Liver (tissue), 9 donors: Measurements from ENCODE around the gene ANTXR1. TPM values are rescaled to one million over a fixed set of nuclear protein-coding genes. Genes with fewer than 3 reads are reported as not detected.

Experiments
- DNase-seq: peaks from one replicate; pipeline ENCODE4 v3.0.0-alpha.2; 2017; ENCODE audit warnings: low spot score
- H3K27ac ChIP-seq, 2 donors: one replicate each; pipeline ENCODE4 v1.7.0; 2013; ENCODE audit warnings: inconsistent platforms in 2 of 2, low read length in 2 of 2, control low read depth in 1 of 2, low read depth in 1 of 2, mild to moderate bottlenecking in 1 of 2
- H3K27me3 ChIP-seq, 4 donors: one replicate each; pipeline versions ENCODE4 v1.6.1 to v1.7.0; 2013; ENCODE audit warnings: low read length in 3 of 4, inconsistent platforms in 1 of 4, mild to moderate bottlenecking in 1 of 4, moderate library complexity in 1 of 4; ENCODE audit not compliant: control insufficient read depth in 4 of 4, insufficient read depth in 4 of 4
- H3K36me3 ChIP-seq, 4 donors: one replicate each; pipeline versions ENCODE4 v1.6.1 to v1.7.0; 2013; ENCODE audit warnings: low read length in 3 of 4, mild to moderate bottlenecking in 3 of 4, low read depth in 1 of 4, moderate library complexity in 1 of 4; ENCODE audit not compliant: control insufficient read depth in 4 of 4, insufficient read depth in 3 of 4
- H3K4me1 ChIP-seq, 4 donors: one replicate each; pipeline versions ENCODE4 v1.6.1 to v1.7.0; 2013; ENCODE audit warnings: low read length in 3 of 4, mild to moderate bottlenecking in 3 of 4, moderate library complexity in 1 of 4; ENCODE audit not compliant: control insufficient read depth in 4 of 4, insufficient read depth in 4 of 4
- H3K4me3 ChIP-seq, 3 donors: one replicate each; pipeline versions ENCODE4 v1.6.1 to v1.7.0; 2013; ENCODE audit warnings: low read length in 3 of 3, control low read depth in 1 of 3, low read depth in 1 of 3, mild to moderate bottlenecking in 1 of 3
- H3K9ac ChIP-seq, 2 donors: one replicate each; pipeline ENCODE4 v1.7.0; 2013; ENCODE audit warnings: low read length in 2 of 2, mild to moderate bottlenecking in 2 of 2, moderate library complexity in 2 of 2, control low read depth in 1 of 2, low read depth in 1 of 2
- H3K9me3 ChIP-seq, 4 donors: one replicate each; pipeline versions ENCODE4 v1.6.1 to v1.7.0; 2013; ENCODE audit warnings: low read length in 3 of 4; ENCODE audit not compliant: control insufficient read depth in 4 of 4
- ATF3 ChIP-seq: IDR thresholded peaks from 2 replicates; pipeline ENCODE4 v1.6.1; 2016; ENCODE audit warnings: antibody characterized with exemption
- CTCF ChIP-seq: fragments of 150-350 bp; IDR thresholded peaks from 2 replicates; pipeline ENCODE4 v1.5.1; 2017; ENCODE audit warnings: improper control_type of control experiment, low read depth, low read length; ENCODE audit not compliant: missing input control
- EGR1 ChIP-seq, 2 donors: IDR thresholded peaks; 2 replicates each; pipeline ENCODE4 v1.6.1; 2016 to 2018; ENCODE audit warnings: antibody characterized with exemption in 2 of 2, low read depth in 2 of 2
- FOXA1 ChIP-seq: IDR thresholded peaks from 2 replicates; pipeline ENCODE4 v1.6.1; 2016; ENCODE audit warnings: antibody characterized with exemption
- FOXA2 ChIP-seq: IDR thresholded peaks from 2 replicates; pipeline ENCODE4 v1.6.1; 2016; ENCODE audit warnings: antibody characterized with exemption
- GABPA ChIP-seq, 2 donors: IDR thresholded peaks in 1 of 2; conservative IDR thresholded peaks in 1 of 2; 2 replicates each; pipeline ENCODE4 v1.6.1; 2016; ENCODE audit warnings: antibody characterized with exemption in 2 of 2, mild to moderate bottlenecking in 1 of 2, moderate library complexity in 1 of 2
- HNF4A ChIP-seq, 2 donors: conservative IDR thresholded peaks; 2 replicates each; pipeline ENCODE4 v1.6.1; 2016; ENCODE audit warnings: antibody characterized with exemption in 2 of 2, mild to moderate bottlenecking in 2 of 2
- HNF4G ChIP-seq: IDR thresholded peaks from 2 replicates; pipeline ENCODE4 v1.6.1; 2016; ENCODE audit warnings: antibody characterized with exemption
- JUND ChIP-seq, 2 donors: IDR thresholded peaks; 2 replicates each; pipeline ENCODE4 v1.6.1; 2016; ENCODE audit warnings: antibody characterized with exemption in 2 of 2
- MAX ChIP-seq: IDR thresholded peaks from 2 replicates; pipeline ENCODE4 v1.6.1; 2016; ENCODE audit warnings: antibody characterized with exemption
- NR2F2 ChIP-seq: IDR thresholded peaks from 2 replicates; pipeline ENCODE4 v1.6.1; 2016; ENCODE audit warnings: antibody characterized with exemption
- RAD21 ChIP-seq, 2 donors: IDR thresholded peaks; 2 replicates each; pipeline ENCODE4 v1.6.1; 2016; ENCODE audit warnings: antibody characterized with exemption in 2 of 2, mild to moderate bottlenecking in 2 of 2
- REST ChIP-seq: IDR thresholded peaks from 2 replicates; pipeline ENCODE4 v1.6.1; 2016; ENCODE audit warnings: antibody characterized with exemption, mild to moderate bottlenecking
- RXRA ChIP-seq, 2 donors: IDR thresholded peaks; 2 replicates each; pipeline ENCODE4 v1.6.1; 2017 to 2018; ENCODE audit warnings: antibody characterized with exemption in 2 of 2, mild to moderate bottlenecking in 1 of 2
- SP1 ChIP-seq: IDR thresholded peaks from 2 replicates; pipeline ENCODE4 v1.6.1; 2018; ENCODE audit warnings: antibody characterized with exemption, mild to moderate bottlenecking
- TAF1 ChIP-seq: conservative IDR thresholded peaks from 2 replicates; pipeline ENCODE4 v1.6.1; 2016; ENCODE audit warnings: antibody characterized with exemption, mild to moderate bottlenecking
- YY1 ChIP-seq: IDR thresholded peaks from 2 replicates; pipeline ENCODE4 v1.6.1; 2016; ENCODE audit warnings: antibody characterized with exemption, mild to moderate bottlenecking
- ZBTB33 ChIP-seq: IDR thresholded peaks from 2 replicates; pipeline ENCODE4 v1.6.1; 2016; ENCODE audit warnings: antibody characterized with exemption
- WGBS: extraction: QIAGEN DNeasy Blood & Tissue Kit; methylation state at CpG from one replicate; pipeline ENCODE4 v1.1.7; 2013; 5-methylcytosine and 5-hydroxymethylcytosine counted together
- polyA plus RNA-seq, 2 donors: library from polyadenylated mRNA; stranded (reverse) in 1 of 2; unstranded in 1 of 2; fragments of 200-250 nt in 1 of 2; fragments of >200 nt in 1 of 2; fragmentation: Nextera tagmentation in 1 of 2; extraction: Ambion mirVana in 1 of 2; gene quantifications; one replicate each; pipeline versions ENCODE4 v1.2.1 to v1.2.3, GENCODE V29; 2013 to 2015
- total RNA-seq, 2 donors: library from RNA; depleted of rRNA; stranded (reverse); fragments of >200 nt; gene quantifications; one replicate each; pipeline ENCODE4 v1.2.3, GENCODE V29; 2014
- donor health status: healthy.
- donor health status: healthy.
- donor health status: healthy.
- donor health status: healthy.
- donor health status: healthy.

ANTXR1 gene
- total and polyA plus RNA-seq, 4 donors, result 0.60 to 3.6 (median 1.8) TPM

GRCh38 chr2:68977453-68977852, 35.5 kb upstream of the ANTXR1 start:
- H3K4me3 ChIP-seq, result no peak overlapping the region
- H3K27ac ChIP-seq, result no peak overlapping the region
- no peaks in the 10 kb centered on the region for H3K27me3 ChIP-seq
- no peaks in the 10 kb centered on the region for H3K4me1 ChIP-seq
- 79% methylated on average over 4 of the region's 4 CpGs for WGBS
- H3K9me3 ChIP-seq, result no peaks in the 10 kb centered on the region
- TF ChIP-seq ATF3, result no peak
- TF ChIP-seq CTCF, result no peak
- TF ChIP-seq HNF4A (conservative IDR thresholded peaks at IDR 0.05), result no peak
- TF ChIP-seq ZBTB33, result no peak
- no peak for TF ChIP-seq HNF4G
- no peak for TF ChIP-seq NR2F2
- no peak for TF ChIP-seq REST
- no peak for TF ChIP-seq FOXA1
- TF ChIP-seq GABPA (IDR thresholded peaks at IDR 0.05 in 1 of 2, conservative IDR thresholded peaks at IDR 0.05 in 1 of 2), result no peak
- TF ChIP-seq RXRA (IDR thresholded peaks at IDR 0.05), result no peak
- no peak for TF ChIP-seq JUND (IDR thresholded peaks at IDR 0.05)
- no peak for TF ChIP-seq RAD21 (IDR thresholded peaks at IDR 0.05)
- no peak for TF ChIP-seq YY1
- TF ChIP-seq TAF1, result no peak
- no peak for TF ChIP-seq SP1
- no peak for TF ChIP-seq MAX
- no peak for TF ChIP-seq FOXA2
- no peak for TF ChIP-seq EGR1 (IDR thresholded peaks at IDR 0.05; ENCODE audit: low read depth in 2 of 2)
- no peak overlapping the region for H3K9ac ChIP-seq
- H3K36me3 ChIP-seq, result no peaks in the 10 kb centered on the region
- DNase-seq, result no peak
